ENCODE data around the gene PLA2G6. TPM values are rescaled to one million over a fixed set of nuclear protein-coding genes. Genes with fewer than 3 reads are reported as not detected.
A peak's percentile ranks its signal among the peaks of the same experiment; 100 is the strongest.

The PLA2G6 gene
- total RNA-seq, 1 donor from 2014 or later, result 35.8 TPM

DNA sequence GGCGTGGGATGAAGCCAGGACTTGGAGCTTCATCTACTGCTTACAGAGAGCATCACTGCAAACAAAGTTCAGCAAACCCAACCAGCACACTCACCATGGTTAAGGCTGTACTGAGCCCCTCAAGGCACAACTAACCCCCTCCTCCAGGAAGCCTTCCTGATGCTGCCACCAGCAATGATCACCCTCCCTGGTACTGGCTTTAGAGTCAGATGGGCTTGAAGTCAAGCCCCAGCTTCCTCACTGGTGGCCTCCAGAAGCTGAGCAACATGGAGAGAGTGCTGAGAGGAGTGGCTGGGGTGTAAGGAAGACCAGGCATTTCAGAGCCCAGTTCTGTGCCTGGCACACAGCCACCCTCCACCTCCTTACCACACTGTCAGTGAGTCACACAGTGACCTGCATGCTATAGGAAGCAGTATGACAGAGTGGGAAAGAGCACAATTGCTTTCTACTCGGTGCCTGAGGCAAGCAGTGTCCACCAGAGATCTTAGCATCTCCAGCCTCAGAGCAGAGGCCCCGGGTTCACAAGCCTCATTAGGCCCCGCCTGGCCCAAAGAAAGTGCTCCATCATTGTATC lies 46.4 kb downstream of the PLA2G6 start:
- Histone ChIP-seq H3K4me3 (no peak overlapping the region), H3K4me1 (no peaks in the 10 kb centered on the region), H3K27ac (no peak overlapping the region), H3K9me3 (no peaks in the 10 kb centered on the region), H3K27me3 (no peaks in the 10 kb centered on the region), H3K36me3 (no peaks in the 10 kb centered on the region)
- intact Hi-C loops (cut with DNase I), result no loop called here
- DNase-seq (ENCODE audit: extremely low spot score in 2 of 2), result no peak
- TF ChIP-seq, protein P1, sequence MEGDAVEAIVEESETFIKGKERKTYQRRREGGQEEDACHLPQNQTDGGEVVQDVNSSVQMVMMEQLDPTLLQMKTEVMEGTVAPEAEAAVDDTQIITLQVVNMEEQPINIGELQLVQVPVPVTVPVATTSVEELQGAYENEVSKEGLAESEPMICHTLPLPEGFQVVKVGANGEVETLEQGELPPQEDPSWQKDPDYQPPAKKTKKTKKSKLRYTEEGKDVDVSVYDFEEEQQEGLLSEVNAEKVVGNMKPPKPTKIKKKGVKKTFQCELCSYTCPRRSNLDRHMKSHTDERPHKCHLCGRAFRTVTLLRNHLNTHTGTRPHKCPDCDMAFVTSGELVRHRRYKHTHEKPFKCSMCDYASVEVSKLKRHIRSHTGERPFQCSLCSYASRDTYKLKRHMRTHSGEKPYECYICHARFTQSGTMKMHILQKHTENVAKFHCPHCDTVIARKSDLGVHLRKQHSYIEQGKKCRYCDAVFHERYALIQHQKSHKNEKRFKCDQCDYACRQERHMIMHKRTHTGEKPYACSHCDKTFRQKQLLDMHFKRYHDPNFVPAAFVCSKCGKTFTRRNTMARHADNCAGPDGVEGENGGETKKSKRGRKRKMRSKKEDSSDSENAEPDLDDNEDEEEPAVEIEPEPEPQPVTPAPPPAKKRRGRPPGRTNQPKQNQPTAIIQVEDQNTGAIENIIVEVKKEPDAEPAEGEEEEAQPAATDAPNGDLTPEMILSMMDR (IDR thresholded peaks at IDR 0.05), result no peak
- TF ChIP-seq POLR2AphosphoS5 (IDR thresholded peaks at IDR 0.05; ENCODE audit: insufficient read depth in 1 of 2, low read depth in 1 of 2), result peak in 1 of 2 donors; percentile 39

DNA sequence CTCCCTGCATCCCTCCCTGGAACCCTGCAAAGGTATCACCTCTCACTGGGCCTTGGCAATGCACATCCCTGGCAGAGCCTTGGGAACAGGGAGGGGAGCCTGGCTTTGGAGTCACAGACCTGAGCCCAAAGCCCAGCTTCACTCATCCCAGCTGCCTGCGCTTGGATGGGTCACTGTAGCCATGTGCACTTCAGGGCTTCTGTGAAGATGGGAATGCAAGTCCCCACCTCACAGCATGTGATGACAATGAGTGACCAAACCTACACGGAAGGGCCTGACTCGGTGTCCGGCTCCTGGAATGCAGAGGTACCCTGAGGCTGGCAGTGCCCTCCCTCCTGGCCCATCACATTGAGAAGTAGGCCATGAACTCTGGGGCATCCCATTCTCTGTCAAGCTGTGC lies 48.3 kb downstream of the PLA2G6 start:
- no peak overlapping the region for H3K4me3 ChIP-seq
- DNase-seq (ENCODE audit: extremely low spot score in 2 of 2), result no peak
- TF ChIP-seq POLR2A (IDR thresholded peaks at IDR 0.05) (no peak), POLR2AphosphoS5 (IDR thresholded peaks at IDR 0.05; ENCODE audit: insufficient read depth in 1 of 2, low read depth in 1 of 2) (no peak)
- TF ChIP-seq, protein P1 (IDR thresholded peaks at IDR 0.05), result no peak
- H3K9me3 ChIP-seq, result no peaks in the 10 kb centered on the region
- H3K27ac ChIP-seq, result no peak overlapping the region
- H3K27me3 ChIP-seq, result no peaks in the 10 kb centered on the region
- H3K36me3 ChIP-seq, result no peaks in the 10 kb centered on the region
- H3K4me1 ChIP-seq, result no peaks in the 10 kb centered on the region
- intact Hi-C loops (cut with DNase I), result no loop called here

DNA sequence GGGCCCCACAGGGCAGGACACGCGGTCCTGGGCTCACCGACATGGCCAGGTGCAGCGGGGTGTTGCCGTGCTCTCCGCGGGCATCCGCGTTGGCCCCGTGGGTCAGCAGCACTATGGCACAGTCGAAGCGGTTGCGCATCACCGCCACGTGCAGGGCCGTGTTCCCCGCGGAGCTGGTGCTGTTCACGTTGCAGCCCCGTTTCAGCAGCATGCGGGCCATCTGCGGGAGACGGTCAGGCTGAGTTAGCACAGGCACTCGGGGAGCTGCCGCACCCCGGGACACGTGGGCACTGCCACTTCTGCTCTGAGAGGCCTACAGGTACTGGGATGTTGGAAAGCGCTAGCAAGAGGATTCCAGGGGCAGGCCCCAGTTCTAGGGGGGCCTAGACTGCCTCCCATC lies 48.8 kb downstream of the PLA2G6 start:
- H3K4me1 ChIP-seq, result no peaks in the 10 kb centered on the region
- H3K36me3 ChIP-seq, result peaks cover 0 to 2% of the 10 kb centered on the region in 2 donors
- DNase-seq (ENCODE audit: extremely low spot score in 2 of 2), result no peak
- H3K27ac ChIP-seq, result no peak overlapping the region
- intact Hi-C loops (cut with DNase I), result no loop called here
- TF ChIP-seq, protein P1 (IDR thresholded peaks at IDR 0.05), result no peak
- TF ChIP-seq POLR2A (IDR thresholded peaks at IDR 0.05) (no peak), POLR2AphosphoS5 (IDR thresholded peaks at IDR 0.05; ENCODE audit: insufficient read depth in 1 of 2, low read depth in 1 of 2) (no peak)
- no peaks in the 10 kb centered on the region for H3K27me3 ChIP-seq
- no peaks in the 10 kb centered on the region for H3K9me3 ChIP-seq
- no peak overlapping the region for H3K4me3 ChIP-seq

DNA sequence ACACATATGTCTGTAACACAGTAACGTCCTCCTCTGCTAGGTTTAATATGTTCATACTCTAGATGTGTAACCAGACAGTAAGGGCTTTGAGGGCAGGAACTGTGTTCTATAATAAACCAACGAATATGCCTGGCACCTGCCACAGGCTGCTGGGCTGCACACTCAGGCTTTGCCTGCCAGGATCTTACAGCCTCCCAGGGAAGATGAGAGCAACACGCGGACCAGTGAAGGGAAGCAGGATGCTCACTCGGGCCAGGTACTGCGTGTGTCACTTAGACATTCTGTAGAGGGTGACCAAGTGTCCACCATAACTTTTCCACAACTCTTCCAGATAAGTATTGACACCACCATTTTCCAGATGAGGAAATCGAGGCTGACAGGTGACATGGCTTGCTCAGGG lies 49.5 kb downstream of the PLA2G6 start:
- no peaks in the 10 kb centered on the region for H3K27me3 ChIP-seq
- no peak for DNase-seq (ENCODE audit: extremely low spot score in 2 of 2)
- H3K27ac ChIP-seq, result no peak overlapping the region
- intact Hi-C loops (cut with DNase I), result no loop called here
- H3K36me3 ChIP-seq, result peaks cover 0 to 4% of the 10 kb centered on the region in 2 donors
- no peaks in the 10 kb centered on the region for H3K4me1 ChIP-seq
- no peak for TF ChIP-seq POLR2A (IDR thresholded peaks at IDR 0.05)
- TF ChIP-seq, protein P1 (IDR thresholded peaks at IDR 0.05), result no peak
- no peak for TF ChIP-seq POLR2AphosphoS5 (IDR thresholded peaks at IDR 0.05; ENCODE audit: insufficient read depth in 1 of 2, low read depth in 1 of 2)
- no peak overlapping the region for H3K4me3 ChIP-seq
- H3K9me3 ChIP-seq, result no peaks in the 10 kb centered on the region

DNA sequence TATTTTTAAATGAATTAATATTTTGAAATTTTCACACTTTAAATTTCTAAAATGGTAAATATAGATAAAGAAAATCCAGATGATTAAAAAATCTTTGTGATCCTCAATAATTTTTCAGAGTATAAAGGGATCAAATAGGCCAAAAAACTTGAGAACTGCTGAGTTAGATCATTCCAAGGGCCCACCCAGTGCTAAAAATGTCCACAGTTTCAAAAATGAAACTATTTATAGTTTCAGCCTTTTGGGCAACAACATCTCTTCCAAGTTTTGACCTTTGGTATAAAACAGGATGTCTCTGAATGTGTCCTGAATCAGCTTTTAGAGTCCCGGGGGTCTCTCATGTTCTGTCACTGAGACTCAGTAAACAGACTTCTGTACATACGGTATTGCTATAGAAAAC lies 50.2 kb downstream of the PLA2G6 start:
- no peak overlapping the region for H3K27ac ChIP-seq
- H3K36me3 ChIP-seq, result peaks cover 0 to 4% of the 10 kb centered on the region in 2 donors
- H3K4me1 ChIP-seq, result no peaks in the 10 kb centered on the region
- H3K27me3 ChIP-seq, result no peaks in the 10 kb centered on the region
- TF ChIP-seq POLR2AphosphoS5 (IDR thresholded peaks at IDR 0.05; ENCODE audit: insufficient read depth in 1 of 2, low read depth in 1 of 2), result no peak
- no peaks in the 10 kb centered on the region for H3K9me3 ChIP-seq
- intact Hi-C loops (cut with DNase I), result no loop called here
- no peak overlapping the region for H3K4me3 ChIP-seq
- no peak for DNase-seq (ENCODE audit: extremely low spot score in 2 of 2)
